Stimulated activated memory B cell treated with anti-CD40 and anti-IgM and Interleukin-4, amounts not matched to agents 10 μg/mL and 1 μg/mL and 100 μg/mL, for 72 hours (primary cell): ENCODE measurements around the gene ANKRD44.
A peak's percentile ranks its signal among the peaks of the same experiment; 100 is the strongest.

ENCODE experiments used
- ATAC-seq: fragments of 150-1000 bp; cut with Tn5 transposase; 2 replicates; pipeline ENCODE4 v1.10.0; 2021
- H3K27ac Mint-ChIP-seq: one replicate; pipeline ENCODE4 v1.8.0; 2022; ENCODE audit warnings: mild to moderate bottlenecking, mixed read lengths
- H3K27me3 Mint-ChIP-seq: one replicate; pipeline ENCODE4 v1.8.0; 2022; ENCODE audit warnings: mixed read lengths
- H3K36me3 Mint-ChIP-seq: one replicate; pipeline ENCODE4 v1.8.0; 2022; ENCODE audit warnings: mixed read lengths
- H3K4me1 Mint-ChIP-seq: one replicate; pipeline ENCODE4 v1.8.0; 2022; ENCODE audit warnings: mixed read lengths
- H3K4me3 Mint-ChIP-seq: one replicate; pipeline ENCODE4 v1.8.0; 2022; ENCODE audit warnings: mild to moderate bottlenecking, moderate library complexity, mixed read lengths
- H3K9me3 Mint-ChIP-seq: one replicate; pipeline ENCODE4 v1.8.0; 2022; ENCODE audit warnings: mixed read lengths

ANKRD44 gene

DNA sequence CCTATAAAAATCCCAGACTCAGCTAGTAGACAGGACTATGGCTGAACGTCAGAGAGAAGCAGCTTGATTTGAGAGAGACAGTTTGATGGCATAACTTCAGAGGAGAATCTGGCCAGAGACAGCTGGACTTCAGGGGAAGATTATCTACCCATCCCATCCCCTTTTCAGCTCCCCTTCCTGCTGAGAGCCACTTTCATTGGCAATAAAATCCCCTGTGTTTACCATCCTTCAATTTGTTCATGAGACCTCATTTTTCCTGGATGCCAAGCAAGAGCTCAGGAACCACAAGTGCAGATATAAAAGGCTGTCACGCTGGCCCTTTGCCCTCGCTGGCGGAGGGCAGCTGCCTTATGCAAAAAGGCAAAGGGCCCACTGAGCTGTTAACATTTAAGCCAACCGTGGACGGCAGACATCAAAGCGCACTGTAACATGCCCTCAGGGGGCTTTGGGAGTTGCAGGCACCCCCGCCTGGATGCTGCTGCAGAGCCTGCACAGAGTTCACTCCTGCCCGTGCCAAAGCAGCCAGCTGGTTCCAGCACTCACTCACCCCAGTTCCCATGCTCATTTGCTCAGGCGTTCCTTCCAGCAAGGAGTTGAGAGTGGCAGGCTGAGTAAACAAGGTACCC lies 219.7 kb downstream of the ANKRD44 start:
- H3K27ac Mint-ChIP-seq = peak overlapping the region; percentile 54
- no peak overlapping the region for H3K4me3 Mint-ChIP-seq
- no peaks in the 10 kb centered on the region for H3K9me3 Mint-ChIP-seq
- no peaks in the 10 kb centered on the region for H3K27me3 Mint-ChIP-seq
- peaks cover 36% of the 10 kb centered on the region for H3K4me1 Mint-ChIP-seq
- peaks cover 60% of the 10 kb centered on the region for H3K36me3 Mint-ChIP-seq
- ATAC-seq = no peak

GRCh38 chr2:197089655-197090054 lies 220.9 kb downstream of the ANKRD44 start:
- H3K4me1 Mint-ChIP-seq = peaks cover 35% of the 10 kb centered on the region
- peak overlapping the region; percentile 54 for H3K27ac Mint-ChIP-seq
- H3K4me3 Mint-ChIP-seq = no peak overlapping the region
- no peaks in the 10 kb centered on the region for H3K9me3 Mint-ChIP-seq
- no peaks in the 10 kb centered on the region for H3K27me3 Mint-ChIP-seq
- no peak for ATAC-seq
- H3K36me3 Mint-ChIP-seq = peaks cover 62% of the 10 kb centered on the region

GRCh38 chr2:197088694-197089093 lies 221.9 kb downstream of the ANKRD44 start:
- ATAC-seq = no peak
- Mint-ChIP-seq H3K4me1 (peaks cover 35% of the 10 kb centered on the region), H3K36me3 (peaks cover 70% of the 10 kb centered on the region), H3K4me3 (no peak overlapping the region), H3K9me3 (no peaks in the 10 kb centered on the region), H3K27ac (peak overlapping the region; percentile 54), H3K27me3 (no peaks in the 10 kb centered on the region)

- peak; percentile 86 for ATAC-seq
- Mint-ChIP-seq H3K27me3 (no peaks in the 10 kb centered on the region), H3K36me3 (peaks cover 78% of the 10 kb centered on the region), H3K27ac (peak overlapping the region; percentile 67), H3K4me3 (peak overlapping the region; percentile 11), H3K9me3 (no peaks in the 10 kb centered on the region), H3K4me1 (peaks cover 35% of the 10 kb centered on the region)
Measured at GRCh38 chr2:197086500-197086899, 224.1 kb downstream of the ANKRD44 start.

- no peak for ATAC-seq
- Mint-ChIP-seq H3K27ac (peak overlapping the region; percentile 67), H3K9me3 (no peaks in the 10 kb centered on the region), H3K4me1 (peaks cover 35% of the 10 kb centered on the region), H3K36me3 (peaks cover 79% of the 10 kb centered on the region), H3K27me3 (no peaks in the 10 kb centered on the region), H3K4me3 (no peak overlapping the region)
Measured at GRCh38 chr2:197085665-197086064, 224.9 kb downstream of the ANKRD44 start.

- Mint-ChIP-seq H3K36me3 (peaks cover 84% of the 10 kb centered on the region), H3K27ac (no peak overlapping the region)
- ATAC-seq = no peak
Measured at GRCh38 chr2:197081294-197081693, 229.3 kb downstream of the ANKRD44 start.

GRCh38 chr2:197080578-197081216 lies 229.9 kb downstream of the ANKRD44 start:
- H3K9me3 Mint-ChIP-seq = peaks cover 7% of the 10 kb centered on the region
- peaks cover 85% of the 10 kb centered on the region for H3K36me3 Mint-ChIP-seq
- H3K4me1 Mint-ChIP-seq = peaks cover 2% of the 10 kb centered on the region
- H3K27me3 Mint-ChIP-seq = no peaks in the 10 kb centered on the region
- H3K4me3 Mint-ChIP-seq = no peak overlapping the region
- no peak overlapping the region for H3K27ac Mint-ChIP-seq
- ATAC-seq = no peak

More at GRCh38 chr2:197081294-197081693, 229.3 kb downstream of the ANKRD44 start:
- H3K27me3 Mint-ChIP-seq = no peaks in the 10 kb centered on the region
- no peak overlapping the region for H3K4me3 Mint-ChIP-seq
- H3K9me3 Mint-ChIP-seq = peaks cover 7% of the 10 kb centered on the region
- H3K4me1 Mint-ChIP-seq = peaks cover 7% of the 10 kb centered on the region

DNA sequence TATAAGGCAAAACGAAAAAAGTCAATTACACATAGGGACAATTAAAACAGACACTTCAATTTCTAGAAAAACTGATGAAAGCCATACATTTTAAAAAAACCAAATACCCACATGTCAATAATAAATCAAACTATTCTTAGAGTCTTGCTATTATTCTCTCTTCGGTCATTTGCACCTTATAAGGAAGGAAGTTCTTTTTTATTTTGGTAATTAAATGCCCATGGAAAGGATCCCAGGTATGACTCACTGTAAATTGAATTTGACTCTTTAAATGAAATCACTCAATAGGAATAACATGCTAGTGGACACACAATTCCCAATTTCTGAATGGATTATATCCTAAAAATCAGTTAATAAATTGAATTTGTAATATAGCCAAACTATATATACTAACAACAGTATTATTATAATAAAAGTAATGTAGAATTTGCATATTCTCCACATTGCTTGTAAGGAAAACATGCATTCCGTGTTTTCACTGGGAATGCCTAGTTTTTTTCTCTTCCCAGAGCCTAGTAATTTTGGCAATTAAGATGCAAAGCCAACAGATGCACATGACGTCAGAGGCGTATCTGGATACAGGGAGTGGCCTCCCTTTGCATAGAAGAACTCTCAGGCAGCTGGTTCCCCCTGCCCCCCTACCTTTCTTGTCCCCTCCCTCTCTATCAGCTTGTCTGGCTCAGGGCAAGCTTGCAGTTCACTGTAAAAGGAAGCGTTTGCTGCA lies 230.6 kb downstream of the ANKRD44 start:
- Mint-ChIP-seq H3K4me1 (no peaks in the 10 kb centered on the region), H3K36me3 (peaks cover 80% of the 10 kb centered on the region), H3K9me3 (peaks cover 7% of the 10 kb centered on the region), H3K27me3 (no peaks in the 10 kb centered on the region), H3K4me3 (no peak overlapping the region), H3K27ac (no peak overlapping the region)
- ATAC-seq = no peak

GRCh38 chr2:197079414-197079813 lies 231.2 kb downstream of the ANKRD44 start:
- Mint-ChIP-seq H3K27me3 (no peaks in the 10 kb centered on the region), H3K36me3 (peaks cover 83% of the 10 kb centered on the region), H3K9me3 (peaks cover 7% of the 10 kb centered on the region), H3K4me3 (no peak overlapping the region), H3K27ac (no peak overlapping the region), H3K4me1 (no peaks in the 10 kb centered on the region)
- ATAC-seq = no peak

- peaks cover 7% of the 10 kb centered on the region for H3K9me3 Mint-ChIP-seq
- no peaks in the 10 kb centered on the region for H3K27me3 Mint-ChIP-seq
- no peak for ATAC-seq
- no peak overlapping the region for H3K4me3 Mint-ChIP-seq
- peaks cover 83% of the 10 kb centered on the region for H3K36me3 Mint-ChIP-seq
- no peaks in the 10 kb centered on the region for H3K4me1 Mint-ChIP-seq
- no peak overlapping the region for H3K27ac Mint-ChIP-seq
Measured at GRCh38 chr2:197078535-197078934, 232.0 kb downstream of the ANKRD44 start.

- Mint-ChIP-seq H3K4me1 (peaks cover 6% of the 10 kb centered on the region), H3K36me3 (peaks cover 83% of the 10 kb centered on the region), H3K4me3 (no peak overlapping the region), H3K27me3 (no peaks in the 10 kb centered on the region), H3K27ac (no peak overlapping the region), H3K9me3 (peaks cover 7% of the 10 kb centered on the region)
- ATAC-seq = no peak
Measured at GRCh38 chr2:197077336-197077735, 233.2 kb downstream of the ANKRD44 start.

DNA sequence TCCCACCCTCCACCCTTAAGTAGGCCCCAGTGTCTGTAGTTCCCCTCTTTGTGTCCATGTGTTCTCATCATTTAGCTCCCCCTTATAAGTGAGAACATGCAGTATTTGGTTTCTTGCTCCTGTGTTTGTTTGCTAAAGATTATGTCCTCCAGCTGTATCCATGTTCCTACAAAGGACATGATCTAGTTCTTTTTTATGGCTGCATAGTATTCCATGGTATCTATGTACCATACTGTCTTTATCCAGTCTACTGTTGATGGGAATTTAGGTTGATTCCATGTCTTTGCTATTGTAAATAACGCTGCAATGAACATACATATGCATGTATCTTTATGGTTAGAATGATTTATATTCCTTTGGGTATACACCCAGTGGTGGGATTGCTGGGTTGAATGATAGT lies 233.9 kb downstream of the ANKRD44 start:
- ATAC-seq = no peak
- Mint-ChIP-seq H3K4me1 (peaks cover 9% of the 10 kb centered on the region), H3K36me3 (peaks cover 84% of the 10 kb centered on the region), H3K27me3 (no peaks in the 10 kb centered on the region), H3K27ac (no peak overlapping the region), H3K4me3 (no peak overlapping the region), H3K9me3 (peaks cover 7% of the 10 kb centered on the region)

GRCh38 chr2:197075754-197076337 lies 234.7 kb downstream of the ANKRD44 start:
- H3K36me3 Mint-ChIP-seq = peaks cover 84% of the 10 kb centered on the region
- ATAC-seq = no peak
- H3K4me3 Mint-ChIP-seq = no peak overlapping the region
- no peaks in the 10 kb centered on the region for H3K27me3 Mint-ChIP-seq
- peaks cover 17% of the 10 kb centered on the region for H3K4me1 Mint-ChIP-seq
- no peak overlapping the region for H3K27ac Mint-ChIP-seq
- peaks cover 7% of the 10 kb centered on the region for H3K9me3 Mint-ChIP-seq

GRCh38 chr2:197075281-197075680 lies 235.3 kb downstream of the ANKRD44 start:
- Mint-ChIP-seq H3K4me1 (peaks cover 20% of the 10 kb centered on the region), H3K4me3 (no peak overlapping the region), H3K36me3 (peaks cover 84% of the 10 kb centered on the region)

DNA sequence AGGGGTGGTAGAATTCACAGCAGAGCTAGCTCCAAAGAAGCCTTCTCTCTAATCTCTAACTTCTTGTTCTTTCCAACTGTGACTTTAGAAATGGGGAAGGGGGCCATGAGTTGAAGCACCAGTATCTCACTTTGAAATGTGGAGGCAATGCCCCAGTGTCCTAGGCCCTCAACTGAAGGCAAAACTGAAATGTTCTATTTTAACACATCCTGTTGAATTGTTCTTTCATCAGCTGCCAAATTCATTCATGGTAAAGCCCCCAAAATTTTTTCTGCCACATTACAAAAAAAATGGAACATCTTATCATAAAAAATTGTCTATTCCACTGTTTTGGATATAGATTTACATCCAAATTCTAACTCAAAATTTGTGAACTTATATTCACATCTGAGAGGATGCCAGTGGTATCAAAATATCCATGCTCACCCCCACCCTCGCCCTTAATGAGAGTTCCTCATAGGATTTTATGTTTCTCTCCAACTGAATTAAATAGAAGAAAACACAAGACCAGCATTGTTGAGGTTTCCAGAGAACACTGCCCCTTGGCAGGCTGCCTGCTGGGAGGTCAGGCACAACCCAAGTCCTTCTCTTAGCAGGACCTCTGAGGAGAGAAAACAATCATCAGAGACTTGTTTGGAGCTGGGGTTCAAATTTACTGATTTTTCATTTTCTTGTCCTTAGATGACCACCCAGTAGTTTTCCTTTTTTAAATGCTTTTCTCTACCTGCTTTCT lies 236.7 kb downstream of the ANKRD44 start:
- Mint-ChIP-seq H3K36me3 (peaks cover 90% of the 10 kb centered on the region), H3K4me1 (peaks cover 20% of the 10 kb centered on the region), H3K27me3 (no peaks in the 10 kb centered on the region), H3K4me3 (no peak overlapping the region), H3K9me3 (peaks cover 13% of the 10 kb centered on the region), H3K27ac (peak overlapping the region; percentile 22)
- ATAC-seq = no peak

More at GRCh38 chr2:197075281-197075680, 235.3 kb downstream of the ANKRD44 start:
- H3K27me3 Mint-ChIP-seq = no peaks in the 10 kb centered on the region
- no peak for ATAC-seq
- peaks cover 10% of the 10 kb centered on the region for H3K9me3 Mint-ChIP-seq
- H3K27ac Mint-ChIP-seq = no peak overlapping the region
